ENCODE results near the gene TIA1. TPM values are rescaled to one million over a fixed set of nuclear protein-coding genes. Genes with fewer than 3 reads are reported as not detected.
A peak's percentile ranks its signal among the peaks of the same experiment; 100 is the strongest.
"Not testable (repeated sequence)": the region's sequence is repeated elsewhere in the genome, so short reads cannot be mapped to it uniquely, and the experiment has no call there.

TIA1 gene
- total and polyA plus RNA-seq, 9 donors: 89.0 to 143 (median 115) TPM

GRCh38 chr2:70191244-70191735, 57.1 kb downstream of the TIA1 start:
- DNase-seq: no peak
- H3K27me3 ChIP-seq: no peaks in the 10 kb centered on the region
- TF ChIP-seq POLR2A (IDR thresholded peaks at IDR 0.05): no peak
- no peak for TF ChIP-seq CTCF (IDR thresholded peaks at IDR 0.05)
- no peak for TF ChIP-seq EP300 (IDR thresholded peaks at IDR 0.05)
- 65 to 70% (median 66%) methylated on average over 13 of the region's 13 CpGs for WGBS, 3 donors
- H3K9me3 ChIP-seq: no peaks in the 10 kb centered on the region
- peak overlapping the region; percentile 88 for H3K4me3 ChIP-seq
- no peaks in the 10 kb centered on the region for H3K36me3 ChIP-seq
- intact Hi-C loops (cut with DNase I): loop anchor here in 1 of 4 donors (5.0 kb wide), 1 partner anchor 56 kb away; the partner anchor contains the start of gene TIA1
- H3K27ac ChIP-seq: peak overlapping the region; percentile 96
- no peaks in the 10 kb centered on the region for H3K4me1 ChIP-seq (ENCODE audit: insufficient read depth)

- Histone ChIP-seq H3K4me3 (peak within 1 kb of the TSS; percentile 88), H3K27me3 (no peaks in the 10 kb centered on the region), H3K9me3 (no peaks in the 10 kb centered on the region), H3K4me1 (ENCODE audit: insufficient read depth) (no peaks in the 10 kb centered on the region), H3K27ac (peak within 1 kb of the TSS; percentile 96), H3K36me3 (no peaks in the 10 kb centered on the region)
- DNase-seq: peak; percentile 95 to 97 (median 96)
- intact Hi-C loops (cut with DNase I): loop anchor here in 1 of 4 donors (5.0 kb wide), 1 partner anchor 57 kb away; the partner anchor contains the start of gene TIA1
- TF ChIP-seq CTCF (IDR thresholded peaks at IDR 0.05): peak in 2 of 3 donors; percentile 13 to 38
- peak; percentile 79 for TF ChIP-seq EP300 (IDR thresholded peaks at IDR 0.05)
- peak; percentile 98 for TF ChIP-seq POLR2A (IDR thresholded peaks at IDR 0.05)
- 0 to 1% (median 1%) methylated on average over 56 to 60 of the region's 60 CpGs for WGBS, 3 donors
Observed at GRCh38 chr2:70190418-70191243, 57.8 kb downstream of the TIA1 start, which contains the start of gene C2orf42. C2orf42 (minus strand) TSS chr2:70191019; CDS start chr2:70181985, 9,034 bp downstream.

GRCh38 chr2:70188460-70188859, 60.0 kb downstream of the TIA1 start:
- H3K36me3 ChIP-seq: no peaks in the 10 kb centered on the region
- DNase-seq: no peak
- no peak for TF ChIP-seq EP300 (IDR thresholded peaks at IDR 0.05)
- WGBS, 3 donors: 77 to 85% (median 79%) methylated on average over 5 of the region's 5 CpGs
- H3K9me3 ChIP-seq: no peaks in the 10 kb centered on the region
- H3K27me3 ChIP-seq: no peaks in the 10 kb centered on the region
- H3K4me3 ChIP-seq: no peak overlapping the region
- intact Hi-C loops (cut with DNase I): no loop called here
- H3K4me1 ChIP-seq (ENCODE audit: insufficient read depth): no peaks in the 10 kb centered on the region
- no peak overlapping the region for H3K27ac ChIP-seq

GRCh38 chr2:70187170-70187569, 61.3 kb downstream of the TIA1 start:
- H3K4me1 ChIP-seq (ENCODE audit: insufficient read depth); H3K9me3 ChIP-seq: not testable (repeated sequence)

GRCh38 chr2:70182689-70183088, 65.7 kb downstream of the TIA1 start:
- TF ChIP-seq CTCF (IDR thresholded peaks at IDR 0.05) (no peak), EP300 (IDR thresholded peaks at IDR 0.05) (no peak), POLR2A (IDR thresholded peaks at IDR 0.05) (no peak)

More at GRCh38 chr2:70187170-70187569, 61.3 kb downstream of the TIA1 start:
- WGBS, 3 donors: 88 to 89% (median 88%) methylated on average over 9 of the region's 9 CpGs
- intact Hi-C loops (cut with DNase I); H3K27ac ChIP-seq; H3K36me3 ChIP-seq; H3K27me3 ChIP-seq; H3K4me3 ChIP-seq: not testable (repeated sequence)
- DNase-seq: peak in 1 of 5 donors; percentile 13

More at GRCh38 chr2:70182689-70183088, 65.7 kb downstream of the TIA1 start:
- no peaks in the 10 kb centered on the region for H3K36me3 ChIP-seq
- H3K4me1 ChIP-seq (ENCODE audit: insufficient read depth): no peaks in the 10 kb centered on the region
- no peak overlapping the region for H3K27ac ChIP-seq
- H3K4me3 ChIP-seq: no peak overlapping the region
- no peak for DNase-seq
- intact Hi-C loops (cut with DNase I): no loop called here
- no peaks in the 10 kb centered on the region for H3K9me3 ChIP-seq
- WGBS, 3 donors: 87 to 92% (median 89%) methylated on average over 4 of the region's 4 CpGs
- no peaks in the 10 kb centered on the region for H3K27me3 ChIP-seq

All from ovary (tissue), 9 donors.